CD4-positive, alpha-beta T cell treated with Interleukin-6 at 100 ng/mL for 8 hours (primary cell): Measurements from ENCODE around the gene VRK3.
"Not testable (repeated sequence)": the region's sequence is repeated elsewhere in the genome, so short reads cannot be mapped to it uniquely, and the experiment has no call there.

Experiments
- DNase-seq: peaks from one replicate; pipeline ENCODE4 v3.0.0-alpha.2; 2020; ENCODE audit warnings: mixed read lengths, low spot score

The VRK3 gene, protein sequence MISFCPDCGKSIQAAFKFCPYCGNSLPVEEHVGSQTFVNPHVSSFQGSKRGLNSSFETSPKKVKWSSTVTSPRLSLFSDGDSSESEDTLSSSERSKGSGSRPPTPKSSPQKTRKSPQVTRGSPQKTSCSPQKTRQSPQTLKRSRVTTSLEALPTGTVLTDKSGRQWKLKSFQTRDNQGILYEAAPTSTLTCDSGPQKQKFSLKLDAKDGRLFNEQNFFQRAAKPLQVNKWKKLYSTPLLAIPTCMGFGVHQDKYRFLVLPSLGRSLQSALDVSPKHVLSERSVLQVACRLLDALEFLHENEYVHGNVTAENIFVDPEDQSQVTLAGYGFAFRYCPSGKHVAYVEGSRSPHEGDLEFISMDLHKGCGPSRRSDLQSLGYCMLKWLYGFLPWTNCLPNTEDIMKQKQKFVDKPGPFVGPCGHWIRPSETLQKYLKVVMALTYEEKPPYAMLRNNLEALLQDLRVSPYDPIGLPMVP

GRCh38 chr19:50025022-50025793 is at the start of gene VRK3:
VRK3 (minus strand) TSS chr19:50025372; CDS start chr19:50016162, 9,210 bp downstream.
- DNase-seq = peak; percentile 100

DNA sequence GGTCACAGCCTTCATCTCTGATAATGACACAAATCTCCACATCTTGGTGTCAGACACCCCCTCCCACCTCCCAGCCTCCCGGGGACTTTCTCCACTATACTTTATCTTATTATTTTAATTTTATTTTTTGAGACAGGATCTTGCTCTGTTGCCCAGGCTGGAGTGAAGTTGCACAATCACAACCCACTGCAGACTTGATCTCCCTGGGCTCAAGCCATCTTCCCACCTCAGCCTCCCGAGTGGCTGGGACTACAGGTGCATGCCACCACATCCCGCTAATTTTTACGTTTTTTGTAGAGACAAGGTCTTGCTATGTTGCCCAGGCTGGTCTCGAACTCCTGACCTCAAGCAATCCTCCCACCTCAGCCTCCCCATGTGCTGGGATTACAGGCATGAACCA is 43.2 kb upstream of the VRK3 start:
- DNase-seq = not testable (repeated sequence)

DNA sequence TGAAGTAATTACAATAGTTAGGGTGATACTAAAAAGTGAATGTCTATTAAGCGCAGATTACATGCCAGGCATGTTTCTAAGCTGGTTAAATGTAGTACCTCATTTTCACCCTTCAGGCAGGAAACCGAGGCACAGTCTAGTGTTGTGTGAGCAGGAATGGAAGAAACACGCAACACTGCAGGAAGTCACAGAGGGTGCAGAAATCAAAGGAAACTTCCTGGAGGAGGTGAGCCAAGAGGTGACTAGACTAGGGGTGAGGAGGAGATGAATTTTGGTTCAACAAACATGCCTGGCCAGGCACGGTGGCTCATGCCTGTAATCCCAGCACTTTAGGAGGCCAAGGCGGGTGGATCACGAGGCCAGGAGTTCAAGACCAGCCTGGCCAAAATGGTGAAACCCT is 42.4 kb upstream of the VRK3 start:
- no peak for DNase-seq

DNA sequence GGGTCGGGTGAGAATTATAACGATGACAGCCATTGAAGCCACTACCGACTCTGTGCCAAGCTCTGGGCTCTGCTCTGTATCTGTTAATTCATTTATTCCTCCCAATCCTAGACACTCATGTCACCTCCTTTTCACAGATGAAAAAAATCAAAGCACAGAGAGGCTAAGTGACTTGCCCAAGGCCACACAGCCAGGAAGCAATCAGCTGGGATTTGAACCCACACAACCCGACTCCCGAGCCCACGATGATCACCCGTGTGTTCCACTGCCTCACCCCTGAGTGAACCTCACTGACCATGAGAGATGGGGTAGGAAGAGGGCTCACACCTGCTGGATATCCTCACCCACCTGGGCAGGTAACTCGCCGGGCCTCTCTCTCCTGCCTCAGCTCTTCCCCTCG is 40.8 kb upstream of the VRK3 start:
- DNase-seq = no peak

DNA sequence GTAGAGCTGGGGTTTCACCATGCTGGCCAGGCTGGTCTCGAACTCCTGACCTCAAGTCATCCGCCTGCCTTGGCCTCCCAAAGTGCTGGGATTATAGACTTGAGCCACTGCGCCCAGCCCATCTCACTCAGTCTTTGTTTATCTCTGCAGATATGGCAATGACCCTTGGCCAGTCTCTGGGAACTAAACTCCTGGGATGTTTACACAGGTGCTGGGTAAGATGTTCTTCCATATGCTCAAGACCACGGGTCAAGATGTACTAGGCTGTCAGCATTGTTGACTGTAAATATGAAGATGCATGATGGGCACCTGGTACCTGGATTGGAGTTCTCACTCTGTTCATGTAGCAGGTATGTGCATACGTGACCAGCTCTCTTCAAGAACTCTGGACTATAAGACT is 36.5 kb upstream of the VRK3 start:
- no peak for DNase-seq

GRCh38 chr19:50060107-50060506 is 34.9 kb upstream of the VRK3 start:
- no peak for DNase-seq

DNA sequence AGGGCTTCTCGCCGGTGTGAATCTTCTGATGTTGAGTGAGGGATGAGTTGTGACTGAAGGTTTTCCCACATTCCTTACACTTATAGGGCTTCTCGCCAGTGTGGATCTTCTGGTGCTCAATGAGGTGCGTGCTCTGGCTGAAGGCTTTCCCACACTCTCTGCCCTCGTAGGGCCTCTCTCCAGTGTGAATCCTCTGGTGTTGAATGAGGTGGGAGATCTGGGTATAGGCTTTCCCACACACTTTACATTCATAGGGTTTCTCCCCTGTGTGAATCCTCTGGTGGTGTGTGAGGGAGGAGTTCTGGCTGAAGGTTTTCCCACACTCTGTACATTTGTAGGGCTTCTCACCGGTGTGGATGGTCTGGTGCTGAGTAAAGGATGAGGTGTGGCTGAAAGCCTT is 33.9 kb upstream of the VRK3 start:
- no peak for DNase-seq

DNA sequence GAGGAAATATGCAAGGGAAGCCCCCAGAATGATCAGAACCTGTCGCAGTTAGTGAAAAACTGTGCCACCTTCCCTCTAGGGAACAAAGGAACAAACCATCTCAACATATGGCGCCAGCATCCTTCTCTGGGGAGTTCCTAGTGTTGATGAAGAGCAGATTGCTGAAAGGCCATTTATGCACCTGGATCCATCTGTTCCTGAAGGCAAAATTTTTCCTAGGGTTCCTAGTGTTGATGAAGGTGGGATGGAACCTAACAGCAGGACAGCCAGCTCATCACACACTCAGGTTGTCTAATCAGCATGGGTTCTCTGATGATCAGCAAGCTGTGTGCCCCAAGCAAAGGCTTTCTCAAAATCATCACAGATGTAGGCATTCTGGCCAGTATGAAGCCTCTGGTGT is 33.3 kb upstream of the VRK3 start:
- no peak for DNase-seq

DNA sequence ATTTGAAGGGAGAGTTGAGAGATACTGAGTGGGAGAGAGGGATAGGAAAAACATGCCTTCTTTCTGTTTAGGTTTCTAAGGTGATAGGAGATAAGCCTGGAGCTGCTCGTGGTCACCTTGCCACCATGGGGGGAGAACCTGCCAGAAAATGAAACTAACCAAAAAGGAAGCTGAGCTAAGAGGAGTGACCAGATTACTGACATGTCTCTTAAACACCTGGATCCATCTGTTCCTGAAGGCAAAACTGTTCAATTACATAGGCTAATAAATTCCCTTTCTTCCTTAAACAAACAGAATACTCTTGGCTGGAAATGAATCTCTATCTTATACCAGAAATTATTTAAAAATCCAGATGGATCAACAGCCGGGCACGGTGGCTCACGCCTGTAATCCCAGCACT is 27.9 kb upstream of the VRK3 start:
- no peak for DNase-seq

DNA sequence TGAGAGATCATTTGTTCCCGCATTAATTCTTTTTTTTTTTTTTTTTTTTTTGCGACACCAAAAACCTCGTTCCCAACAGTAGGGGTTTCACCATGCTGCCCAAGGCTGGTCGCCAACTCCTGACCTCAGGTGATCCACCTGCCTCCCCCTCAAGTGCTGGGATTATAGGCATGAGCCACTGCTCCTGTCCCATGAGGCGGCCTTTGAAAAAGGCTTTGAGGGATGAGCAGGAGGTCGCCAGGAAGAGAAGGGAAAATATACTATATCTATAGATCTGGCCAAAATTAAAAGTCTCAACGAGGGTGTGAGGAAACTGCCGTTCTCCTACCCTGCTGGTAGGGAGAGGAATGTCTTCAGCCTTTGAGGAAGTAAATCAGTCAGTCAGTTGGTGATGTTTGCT is 26.8 kb upstream of the VRK3 start:
- DNase-seq = no peak

GRCh38 chr19:50051228-50051895 is 26.2 kb upstream of the VRK3 start:
- DNase-seq = not testable (repeated sequence)

DNA sequence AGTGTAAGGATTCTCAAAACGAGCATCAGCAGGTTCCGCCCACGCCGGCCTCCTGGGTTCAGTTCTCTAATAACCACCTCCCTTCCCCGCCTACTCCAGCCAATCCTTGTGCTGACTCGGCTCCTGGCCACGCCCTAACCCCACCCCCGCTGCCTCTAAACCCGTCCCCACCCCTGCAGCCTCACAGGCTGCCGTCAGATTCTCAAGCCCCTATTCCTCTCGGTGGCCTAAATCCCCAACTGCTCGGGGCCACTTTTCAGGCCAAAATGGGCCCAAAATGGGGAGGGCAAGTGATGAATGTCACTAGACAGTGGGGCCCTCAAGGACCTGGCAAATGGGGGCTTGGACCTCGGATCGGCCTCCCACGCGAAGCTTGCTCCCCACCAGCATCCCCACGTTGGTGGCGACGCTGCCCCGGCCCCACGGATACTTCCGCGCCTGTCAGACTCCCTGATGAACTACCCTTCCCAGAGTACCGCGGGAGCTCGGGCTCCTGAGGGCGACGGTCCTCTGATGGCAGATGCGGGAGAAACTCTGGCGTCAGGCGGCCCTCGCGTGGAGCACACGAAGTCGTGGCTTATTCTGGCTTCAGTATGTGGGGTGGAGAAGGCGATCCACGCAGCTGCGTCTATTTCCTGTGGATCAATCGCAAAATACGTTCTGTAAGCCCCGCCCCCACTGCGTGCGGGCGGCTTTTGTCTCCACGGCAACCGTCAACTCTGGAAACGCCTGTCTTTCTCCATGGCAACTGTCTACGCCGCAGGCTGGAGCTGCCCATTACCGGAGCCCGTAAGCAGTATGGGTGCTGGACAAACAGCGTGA is 25.4 kb upstream of the VRK3 start:
- DNase-seq = peak; percentile 79

- DNase-seq = no peak
Observed at GRCh38 chr19:50047671-50048070, 22.5 kb upstream of the VRK3 start.

DNA sequence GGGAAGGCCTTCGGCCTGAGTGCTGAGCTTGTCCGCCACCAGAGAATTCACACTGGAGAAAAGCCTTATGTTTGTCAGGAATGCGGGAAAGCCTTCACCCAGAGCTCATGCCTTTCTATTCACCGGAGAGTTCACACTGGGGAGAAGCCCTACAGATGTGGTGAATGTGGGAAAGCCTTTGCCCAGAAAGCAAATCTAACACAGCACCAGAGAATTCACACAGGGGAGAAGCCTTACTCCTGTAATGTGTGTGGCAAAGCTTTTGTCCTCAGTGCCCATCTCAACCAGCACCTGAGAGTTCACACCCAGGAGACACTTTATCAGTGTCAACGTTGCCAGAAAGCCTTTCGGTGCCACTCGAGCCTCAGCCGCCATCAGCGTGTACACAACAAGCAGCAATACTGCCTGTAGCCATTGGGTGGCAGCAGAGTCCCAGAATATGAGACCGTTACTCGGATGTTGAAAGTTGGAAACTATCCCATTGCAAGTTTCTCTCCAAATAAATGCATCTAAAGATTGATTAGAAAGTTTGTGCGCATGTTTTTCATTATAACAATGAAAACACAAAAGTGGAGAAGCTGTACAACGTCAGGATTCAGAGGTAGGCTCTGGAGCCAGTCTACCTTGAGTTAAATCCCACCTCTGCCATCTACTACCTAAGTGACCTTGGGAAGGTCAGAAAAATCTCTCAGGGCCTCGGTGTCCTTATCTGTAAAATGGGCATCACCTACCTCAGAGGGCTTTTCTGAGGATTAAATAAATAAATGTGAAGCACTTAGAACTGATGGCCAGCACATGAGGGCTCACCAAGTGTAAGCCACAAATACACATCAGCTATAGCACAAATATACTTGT is 21.7 kb upstream of the VRK3 start:
- DNase-seq = peak; percentile 36

DNA sequence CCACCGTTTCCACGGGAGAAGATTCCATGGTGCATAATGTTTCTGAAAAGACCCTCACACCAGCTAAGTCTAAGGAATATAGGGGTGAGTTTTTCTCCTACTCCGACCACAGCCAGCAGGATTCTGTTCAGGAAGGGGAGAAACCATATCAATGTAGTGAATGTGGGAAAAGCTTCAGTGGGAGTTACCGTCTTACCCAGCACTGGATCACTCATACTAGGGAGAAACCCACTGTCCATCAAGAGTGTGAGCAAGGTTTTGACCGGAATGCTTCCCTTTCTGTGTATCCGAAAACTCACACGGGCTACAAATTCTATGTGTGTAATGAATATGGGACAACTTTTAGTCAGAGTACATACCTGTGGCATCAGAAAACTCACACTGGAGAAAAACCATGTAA is 19.8 kb upstream of the VRK3 start:
- DNase-seq = no peak

DNA sequence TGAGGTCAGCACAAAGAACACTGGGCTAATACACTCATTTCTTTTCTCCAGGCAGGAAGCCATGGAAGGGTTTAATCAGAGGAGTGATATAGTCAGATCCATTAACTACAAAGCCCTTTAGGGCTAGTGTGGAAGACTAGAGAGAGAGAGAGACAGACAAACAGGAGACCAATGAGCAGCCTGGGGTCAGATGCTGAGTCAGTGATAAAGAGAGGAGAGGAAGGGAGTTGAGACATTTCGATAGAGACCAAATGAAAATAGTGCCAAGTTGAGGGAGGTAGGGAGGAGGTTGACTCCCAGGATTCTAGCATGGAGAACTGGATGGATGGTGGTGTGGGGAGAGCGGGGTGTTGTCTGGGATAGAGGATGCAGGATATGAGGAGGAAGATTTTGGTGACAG is 18.8 kb upstream of the VRK3 start:
- no peak for DNase-seq

- DNase-seq = no peak
Observed at GRCh38 chr19:50042363-50043024, 17.3 kb upstream of the VRK3 start.

GRCh38 chr19:50040967-50041366 is 15.8 kb upstream of the VRK3 start:
- DNase-seq = no peak

DNA sequence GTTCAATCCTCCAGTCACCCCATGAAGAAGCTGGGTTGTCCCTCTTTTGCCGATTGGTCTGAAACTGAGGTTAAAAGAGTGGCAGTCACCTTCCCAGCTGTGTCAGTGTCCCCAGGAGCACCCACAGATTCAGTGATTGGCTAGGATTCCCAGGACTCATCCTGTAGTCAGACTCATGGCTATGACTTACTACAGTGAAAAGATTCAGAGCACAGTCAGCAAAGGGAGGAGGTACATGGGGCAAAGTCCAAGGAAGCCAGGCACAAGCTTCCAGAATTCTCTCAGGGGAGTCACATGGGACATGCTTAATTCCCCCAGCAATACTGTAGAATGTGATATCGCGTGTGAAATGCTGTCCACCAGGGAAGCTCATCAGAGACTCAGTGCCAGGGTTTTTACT is 14.8 kb upstream of the VRK3 start:
- no peak for DNase-seq

- DNase-seq = no peak
Observed at GRCh38 chr19:50036908-50037307, 11.7 kb upstream of the VRK3 start.
